Activated CD8-positive, alpha-beta memory T cell treated with anti-CD3 and anti-CD28 coated beads for 48 hours (primary cell): ENCODE data around the gene KRTAP1-3.
"Not testable (repeated sequence)": the region's sequence is repeated elsewhere in the genome, so short reads cannot be mapped to it uniquely, and the experiment has no call there.

ENCODE experiments used
- DNase-seq, 3 experiments: peaks; one replicate each; pipeline ENCODE4 v3.0.0-alpha.2; 2020; ENCODE audit warnings: low read depth in 2 of 3, low spot score in 2 of 3

The KRTAP1-3 gene, protein sequence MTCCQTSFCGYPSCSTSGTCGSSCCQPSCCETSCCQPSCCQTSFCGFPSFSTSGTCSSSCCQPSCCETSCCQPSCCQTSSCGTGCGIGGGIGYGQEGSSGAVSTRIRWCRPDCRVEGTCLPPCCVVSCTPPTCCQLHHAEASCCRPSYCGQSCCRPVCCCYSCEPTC

DNA sequence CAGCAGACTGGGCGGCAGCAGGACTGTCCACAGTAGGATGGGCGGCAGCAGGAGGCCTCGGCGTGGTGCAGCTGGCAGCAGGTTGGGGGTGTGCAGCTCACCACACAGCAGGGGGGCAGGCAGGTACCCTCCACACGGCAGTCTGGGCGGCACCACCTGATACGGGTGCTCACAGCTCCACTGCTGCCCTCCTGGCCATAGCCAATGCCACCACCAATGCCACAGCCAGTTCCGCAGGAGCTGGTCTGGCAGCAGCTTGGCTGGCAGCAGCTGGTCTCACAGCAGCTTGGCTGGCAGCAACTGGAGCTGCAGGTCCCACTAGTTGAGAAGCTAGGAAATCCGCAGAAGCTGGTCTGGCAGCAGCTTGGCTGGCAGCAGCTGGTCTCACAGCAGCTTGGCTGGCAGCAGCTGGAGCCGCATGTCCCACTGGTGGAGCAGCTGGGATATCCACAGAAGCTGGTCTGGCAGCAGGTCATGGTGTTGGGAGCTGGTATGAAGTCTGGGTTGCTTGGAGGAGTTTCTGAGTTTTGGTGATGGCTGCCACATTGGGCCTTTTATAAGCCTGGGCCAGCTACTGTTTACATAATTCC is at the start of gene KRTAP1-3:
Gene KRTAP1-3, minus strand, starts transcription at position 529 of the 590 bp plus-strand sequence. Its CDS starts 53 bp downstream, at position 476.
- DNase-seq: not testable (repeated sequence)

DNA sequence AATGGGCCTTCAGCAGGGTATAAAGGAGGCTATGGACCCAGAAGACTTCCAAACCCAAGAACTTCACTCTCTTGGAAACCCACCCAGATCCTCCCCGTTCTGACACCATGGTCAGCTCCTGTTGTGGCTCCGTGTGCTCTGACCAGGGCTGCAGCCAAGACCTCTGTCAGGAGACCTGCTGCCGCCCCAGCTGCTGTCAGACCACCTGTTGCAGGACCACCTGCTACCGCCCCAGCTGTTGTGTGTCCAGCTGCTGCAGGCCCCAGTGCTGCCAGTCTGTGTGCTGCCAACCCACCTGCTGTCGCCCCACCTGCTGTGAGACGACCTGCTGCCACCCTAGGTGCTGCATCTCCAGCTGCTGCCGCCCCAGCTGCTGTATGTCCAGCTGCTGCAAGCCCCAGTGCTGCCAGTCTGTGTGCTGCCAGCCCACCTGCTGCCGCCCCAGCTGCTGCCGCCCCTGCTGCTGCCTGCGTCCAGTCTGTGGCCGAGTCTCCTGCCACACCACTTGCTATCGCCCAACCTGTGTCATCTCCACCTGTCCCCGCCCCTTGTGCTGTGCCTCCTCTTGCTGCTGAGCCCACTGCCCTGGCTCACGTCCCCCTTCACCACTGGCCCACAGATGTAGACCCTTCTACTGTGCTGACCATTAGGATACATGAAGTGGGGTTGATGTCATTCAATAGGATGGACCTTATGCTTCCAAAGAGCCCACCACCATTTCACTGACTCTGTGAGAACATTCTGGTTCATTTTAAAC is 49.6 kb upstream of the KRTAP1-3 start, which contains the start of gene KRTAP4-7:
Gene KRTAP4-7, plus strand, starts transcription at position 51 of the 757 bp plus-strand sequence. Its CDS starts 57 bp downstream, at position 108.
- not testable (repeated sequence) for DNase-seq

DNA sequence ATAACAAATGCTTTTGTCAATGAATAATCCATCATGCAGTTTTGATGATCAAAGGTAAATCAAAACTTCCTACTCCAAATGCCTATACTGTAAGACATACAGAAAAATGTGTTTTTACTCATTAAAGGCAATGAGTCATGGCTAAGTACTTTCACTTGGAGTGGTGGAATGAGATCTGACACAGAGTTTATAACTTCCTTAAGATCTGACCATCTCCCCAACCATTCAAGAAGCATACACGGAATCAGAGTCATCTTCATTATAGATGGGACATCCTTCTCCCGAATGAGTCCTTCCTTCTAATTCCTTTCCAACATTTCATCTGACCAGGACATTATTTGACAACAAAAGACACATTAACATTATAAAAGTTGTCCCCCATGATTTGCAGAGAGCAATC is 48.8 kb upstream of the KRTAP1-3 start:
- DNase-seq: not testable (repeated sequence)

DNA sequence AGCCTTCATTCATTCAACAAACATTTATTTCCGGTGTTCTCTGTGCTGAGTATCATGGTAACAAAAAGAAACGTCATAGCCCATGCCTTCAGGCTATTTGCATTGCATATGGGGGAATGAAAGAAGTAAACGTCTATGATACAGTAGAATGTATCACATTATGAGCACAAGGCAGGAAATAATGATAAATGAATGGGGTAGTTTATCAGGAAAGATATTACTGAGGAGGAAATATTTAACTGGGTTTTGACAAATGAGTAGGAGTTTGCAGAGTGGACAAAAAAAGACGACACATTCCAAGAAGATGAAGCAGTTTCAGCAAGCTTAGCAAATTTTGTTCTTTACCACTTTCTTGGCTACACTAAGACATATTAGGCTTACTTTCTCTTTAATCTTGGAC is 48.0 kb upstream of the KRTAP1-3 start:
- no peak for DNase-seq

DNA sequence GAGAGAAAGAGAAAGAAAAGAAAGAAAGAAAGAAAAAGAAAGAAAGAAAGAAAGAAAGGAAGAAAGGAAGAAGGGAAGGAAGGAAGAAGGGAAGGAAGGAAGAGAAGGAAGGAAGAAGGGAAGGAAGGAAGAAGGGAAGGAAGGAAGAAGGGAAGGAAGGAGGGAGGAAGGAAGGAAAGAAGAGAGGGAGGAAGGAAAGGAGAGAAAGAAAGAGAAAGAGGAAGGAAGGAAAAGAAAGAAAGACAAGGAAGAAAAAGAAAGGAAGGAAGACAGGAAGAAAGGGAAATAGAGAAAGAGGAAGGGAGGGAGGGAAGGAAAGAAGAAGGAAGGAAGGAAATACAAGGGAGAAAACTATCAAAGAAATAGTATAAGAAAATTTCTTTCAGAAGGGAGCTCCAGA is 42.1 kb upstream of the KRTAP1-3 start:
- DNase-seq: no peak

DNA sequence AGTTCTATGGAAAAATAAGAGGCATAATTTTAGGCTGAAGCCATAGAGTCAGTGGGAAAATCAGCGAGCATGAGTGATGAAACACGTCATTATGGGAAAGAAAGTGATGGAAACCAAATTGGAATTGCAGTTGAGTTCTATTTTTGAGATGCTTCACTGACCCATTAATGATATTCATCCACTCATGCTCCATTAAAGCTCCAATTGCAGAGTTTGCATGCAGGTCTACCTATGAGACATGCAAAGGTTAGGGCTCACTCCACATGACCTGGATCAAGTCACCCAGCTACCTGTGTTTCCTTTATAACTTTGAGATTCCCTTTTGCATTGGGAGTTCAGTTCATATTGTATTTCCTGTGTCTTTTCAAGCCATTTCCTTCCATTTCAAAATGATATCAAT is 39.0 kb upstream of the KRTAP1-3 start:
- DNase-seq: no peak

DNA sequence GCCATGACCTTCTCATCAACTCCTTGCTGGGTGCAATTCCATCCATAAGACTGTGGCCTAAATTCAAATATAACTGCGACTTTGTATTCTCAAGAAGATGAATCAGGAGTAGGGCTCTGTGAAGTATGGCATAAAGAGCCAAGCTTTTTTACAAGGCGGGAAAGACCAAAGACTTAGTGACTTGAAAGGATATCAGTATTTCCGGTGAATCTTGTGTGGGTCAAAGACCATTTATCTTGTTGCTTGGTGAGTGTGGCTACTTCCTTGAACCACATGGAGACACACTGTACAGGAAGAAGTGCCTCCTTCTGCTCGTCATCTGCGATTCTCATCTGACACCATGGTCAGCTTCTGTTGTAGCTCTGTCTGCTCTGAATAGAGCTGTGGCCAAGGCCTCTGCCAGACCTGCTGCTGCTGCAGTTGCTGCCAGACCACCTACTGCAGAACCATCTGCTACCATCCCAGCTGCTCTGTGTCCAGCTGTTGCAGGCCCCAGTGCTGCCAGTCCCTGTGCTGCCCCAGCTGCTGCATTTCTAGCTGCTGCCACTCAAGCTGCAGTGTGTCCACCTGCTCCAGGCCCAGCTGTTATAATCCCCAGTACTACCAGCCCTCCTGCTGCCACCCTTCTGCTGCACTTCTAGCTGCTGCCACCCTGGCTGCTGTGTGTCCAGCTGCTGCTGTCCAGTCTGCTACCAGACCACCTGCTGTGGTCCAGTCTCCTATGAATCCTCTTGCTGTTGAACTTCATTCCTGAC is 37.1 kb upstream of the KRTAP1-3 start:
- DNase-seq: no peak

DNA sequence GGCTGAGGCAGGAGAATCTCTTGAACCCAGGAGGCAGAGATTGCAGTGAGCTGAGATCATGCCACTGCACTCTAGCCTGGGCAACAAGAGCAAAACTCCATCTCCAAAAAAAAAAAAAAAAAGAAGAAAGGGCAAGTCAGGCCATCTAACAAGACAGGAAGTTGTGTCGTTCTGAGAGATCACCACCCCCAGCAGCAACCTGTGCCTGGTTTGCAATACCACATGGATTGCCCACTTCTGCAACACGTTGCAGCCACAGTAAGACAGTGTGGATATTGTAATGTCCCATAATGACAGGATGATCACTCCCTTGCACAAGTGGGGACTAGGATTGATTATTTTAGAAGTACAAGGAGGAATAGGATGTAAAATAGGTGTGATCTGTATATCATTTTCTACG is 34.4 kb upstream of the KRTAP1-3 start:
- DNase-seq: no peak

DNA sequence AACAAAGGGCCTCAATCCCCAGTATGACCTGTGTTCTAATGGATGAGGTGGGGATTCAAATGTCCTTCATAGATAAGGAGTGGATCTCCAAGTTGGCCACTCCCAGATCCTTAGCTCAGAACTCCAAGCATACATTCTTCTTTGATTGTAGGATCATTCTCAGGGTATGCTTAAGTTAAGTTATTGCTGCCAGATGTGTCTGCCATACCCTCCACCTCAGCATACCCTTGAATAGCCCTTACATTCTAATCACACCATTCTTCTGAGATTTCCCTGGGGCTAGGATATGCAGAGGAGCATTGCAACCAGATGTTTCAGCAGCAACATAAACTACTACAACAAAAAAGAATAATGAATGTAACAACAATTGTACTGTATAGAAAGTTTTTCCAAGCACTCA is 32.6 kb upstream of the KRTAP1-3 start:
- DNase-seq: no peak

DNA sequence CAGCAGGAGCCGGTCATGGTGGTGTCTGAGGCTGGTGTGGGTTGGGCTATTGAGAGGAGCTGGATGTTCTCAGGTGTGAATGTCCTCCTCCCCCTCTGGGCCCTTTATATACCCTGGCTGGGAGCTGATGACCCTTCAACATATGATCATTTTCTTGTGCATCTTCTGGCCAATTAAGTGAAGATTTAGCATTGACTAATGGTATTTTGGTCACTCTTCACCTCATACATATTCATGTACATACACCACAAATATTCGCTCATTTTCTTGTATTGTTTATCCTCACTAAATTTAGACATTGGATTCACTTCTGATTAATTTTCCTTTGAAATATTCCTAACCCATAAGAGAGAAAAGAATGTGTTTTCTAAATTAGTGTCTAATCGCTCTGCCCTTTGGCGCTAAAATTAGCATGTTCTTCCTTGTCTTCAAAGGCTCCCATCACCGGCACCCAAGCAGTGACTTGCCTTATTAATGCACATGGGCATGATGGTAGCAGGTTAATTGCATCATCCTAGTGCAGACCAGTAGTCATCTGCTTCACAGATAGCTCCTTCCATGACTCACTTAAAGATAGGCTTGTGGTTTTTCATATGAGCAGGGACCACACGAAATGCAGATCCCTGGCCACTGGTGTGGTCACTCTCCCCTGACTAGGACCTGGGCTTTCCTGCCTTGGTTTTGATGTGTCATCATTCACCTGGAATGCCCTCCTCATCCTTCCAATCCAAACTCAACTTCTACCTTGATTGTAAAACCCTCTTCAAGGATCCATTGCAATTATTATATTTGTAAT is 31.4 kb upstream of the KRTAP1-3 start, which contains the start of gene KRTAP2-4:
Gene KRTAP2-4, minus strand, starts transcription at position 51 of the 796 bp plus-strand sequence. Its CDS starts 34 bp downstream, at position 17.
- DNase-seq: no peak

DNA sequence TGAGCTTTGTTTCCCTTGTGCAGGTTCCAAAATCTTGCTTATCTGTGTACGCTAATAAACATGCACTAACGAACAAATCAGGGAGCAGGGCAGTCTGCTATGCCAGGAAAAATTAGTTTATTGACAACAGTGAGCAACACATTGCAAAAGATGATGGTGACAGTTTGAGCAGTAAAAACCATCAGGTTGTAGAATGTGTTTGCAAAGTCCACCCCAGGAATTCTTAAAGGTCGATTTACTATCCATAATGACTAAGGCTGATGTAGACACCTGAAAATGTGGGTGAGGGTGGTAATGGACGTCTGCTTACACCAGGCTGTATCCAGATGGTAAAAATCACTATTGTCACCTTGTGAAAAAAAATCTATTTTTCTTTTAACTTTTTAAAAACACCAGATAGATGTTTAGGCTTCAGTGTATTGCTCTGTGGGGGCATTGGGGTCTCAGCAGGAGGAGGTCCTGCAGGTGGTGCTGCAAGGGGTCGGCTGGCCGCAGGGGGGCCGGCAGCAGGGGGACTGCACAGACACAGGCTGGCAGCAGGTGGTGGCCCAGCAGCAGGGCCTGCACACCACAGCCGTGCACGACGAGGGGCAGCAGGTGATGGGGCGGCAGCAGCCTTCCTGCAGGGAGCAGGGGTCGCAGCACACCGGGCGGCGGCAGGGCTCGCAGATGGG is 30.5 kb upstream of the KRTAP1-3 start:
- not testable (repeated sequence) for DNase-seq

DNA sequence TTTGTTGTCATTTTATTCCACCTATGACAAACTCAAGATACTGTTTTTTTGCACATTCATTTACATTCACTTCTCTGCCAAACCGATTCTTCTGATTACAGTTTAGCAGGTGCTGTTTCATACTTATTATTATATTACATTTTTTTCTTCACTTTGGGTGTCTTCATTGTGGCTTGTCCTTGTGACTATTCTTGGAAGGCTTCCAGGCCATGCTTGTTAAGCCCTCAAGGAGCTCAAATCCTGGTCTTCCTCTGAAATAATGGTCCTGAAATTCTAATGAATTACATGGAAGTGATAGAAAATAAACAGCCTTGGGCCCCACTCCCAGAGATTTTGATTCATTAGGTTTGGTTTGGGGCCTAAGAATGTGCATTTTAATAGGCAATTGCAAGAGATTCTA is 29.6 kb upstream of the KRTAP1-3 start:
- no peak for DNase-seq

DNA sequence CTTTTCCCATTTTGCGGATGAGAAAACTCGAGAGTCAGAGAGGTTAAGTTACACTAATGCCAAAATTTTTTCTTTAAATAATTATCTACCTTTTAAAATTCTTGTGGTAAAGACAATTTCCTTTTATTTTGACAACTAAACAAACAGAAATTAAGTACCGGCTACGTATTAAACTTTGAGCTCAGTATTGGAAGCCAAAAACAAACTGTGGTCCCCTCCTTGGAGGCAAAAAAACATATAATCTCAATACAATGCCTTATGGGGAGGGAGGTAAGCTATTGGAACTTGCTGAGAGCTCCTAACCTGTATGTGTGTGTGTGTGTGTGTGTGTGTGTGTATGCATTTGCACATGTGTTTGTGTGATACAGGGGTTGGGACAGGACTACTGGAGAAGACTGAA is 28.8 kb upstream of the KRTAP1-3 start:
- DNase-seq: no peak

DNA sequence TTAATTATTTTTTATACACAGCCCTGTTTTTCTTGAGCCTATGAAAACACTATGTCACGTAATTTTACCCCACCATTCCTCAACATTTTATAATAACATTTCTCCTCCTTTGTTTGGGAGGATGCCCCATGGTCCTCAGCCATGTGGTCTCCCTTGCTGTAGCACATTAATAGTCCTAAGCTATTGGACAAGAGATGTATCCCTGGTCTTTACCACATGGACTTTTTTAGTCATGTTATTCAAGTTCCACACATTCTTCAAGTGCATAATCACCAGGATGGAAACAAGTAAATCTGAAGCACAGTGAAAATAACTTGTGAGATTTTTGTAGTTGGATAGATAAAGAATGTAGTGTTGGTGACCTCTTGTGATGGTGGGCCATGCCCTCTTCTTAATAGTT is 27.3 kb upstream of the KRTAP1-3 start:
- DNase-seq: no peak

DNA sequence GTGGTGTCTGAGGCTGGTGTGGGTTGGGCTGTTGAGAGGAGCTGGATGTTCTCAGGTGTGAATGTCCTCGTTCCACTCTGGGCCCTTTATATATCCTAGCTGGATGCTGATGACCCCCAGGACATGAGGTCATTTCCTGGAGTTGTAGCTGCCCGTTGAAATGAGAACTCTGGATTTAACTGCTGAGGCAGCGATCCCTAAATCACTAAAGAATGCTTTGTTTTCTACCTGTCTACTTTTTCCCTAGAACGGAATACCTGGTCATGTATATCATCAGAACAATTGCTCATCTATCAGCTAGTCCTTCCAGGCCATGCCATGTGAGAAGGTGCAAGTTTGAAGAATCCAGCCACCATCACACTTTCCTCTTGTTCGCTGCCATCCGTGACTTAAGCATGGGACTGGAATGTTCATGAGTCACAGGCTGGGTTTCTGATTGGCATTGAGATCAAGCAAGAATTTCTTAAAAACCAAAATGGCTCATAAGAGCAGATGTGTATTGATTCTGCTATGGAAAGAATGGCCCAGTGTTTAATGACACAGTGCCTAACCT is 25.5 kb upstream of the KRTAP1-3 start, which contains the start of gene KRTAP2-3:
Gene KRTAP2-3, minus strand, starts transcription at position 63 of the 553 bp plus-strand sequence. CDS start 64 bp downstream, outside the sequence.
- DNase-seq: no peak

DNA sequence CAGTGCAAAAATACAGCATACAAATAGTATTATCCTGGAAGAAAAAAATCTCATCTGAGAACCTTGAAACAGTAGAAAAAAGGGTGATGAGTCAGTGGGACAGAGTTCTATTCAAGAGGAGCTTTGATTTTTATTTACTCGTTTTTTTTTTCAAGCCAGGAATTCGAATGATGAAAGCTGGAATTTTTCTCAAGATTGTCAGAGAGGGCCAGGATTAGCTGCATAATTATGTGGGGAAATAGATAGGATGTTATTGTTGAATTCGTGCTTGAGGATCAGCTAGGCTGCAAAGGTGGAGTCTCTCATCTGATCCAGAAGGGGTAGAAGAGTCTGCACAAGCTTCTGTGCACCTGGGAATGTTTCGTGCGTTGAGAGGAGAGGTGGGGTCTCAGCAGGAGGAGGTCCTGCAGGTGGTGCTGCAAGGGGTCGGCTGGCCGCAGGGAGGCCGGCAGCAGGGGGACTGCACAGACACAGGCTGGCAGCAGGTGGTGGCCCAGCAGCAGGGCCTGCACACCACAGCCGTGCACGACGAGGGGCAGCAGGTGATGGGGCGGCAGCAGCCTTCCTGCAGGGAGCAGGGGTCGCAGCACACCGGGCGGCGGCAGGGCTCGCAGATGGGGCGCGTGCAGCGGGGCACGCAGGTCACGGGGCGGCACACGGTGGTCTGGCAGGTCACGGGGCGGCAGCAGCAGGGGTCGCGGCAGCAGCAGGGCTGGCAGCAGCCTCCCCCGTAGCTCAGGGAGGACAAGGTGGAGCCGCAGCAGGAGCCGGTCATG is 24.8 kb upstream of the KRTAP1-3 start:
- DNase-seq: not testable (repeated sequence)

DNA sequence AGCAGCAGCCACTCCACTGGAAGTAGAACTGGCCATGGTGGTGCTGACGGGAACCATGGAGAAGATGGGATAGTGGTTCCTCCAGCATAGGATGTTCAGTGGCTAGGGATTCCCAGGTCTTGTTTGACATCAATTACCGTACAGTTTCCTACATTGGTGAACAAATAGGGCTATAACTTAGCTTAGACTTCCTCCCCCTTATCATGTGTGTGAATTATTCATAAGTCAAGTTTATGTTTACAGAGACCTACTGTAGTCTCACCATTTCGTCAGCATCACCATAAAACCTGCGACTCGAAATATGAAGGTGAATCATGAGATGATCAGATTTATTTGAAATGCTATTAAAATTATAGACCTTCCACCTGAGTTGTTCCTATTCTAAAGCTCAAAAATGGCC is 24.1 kb upstream of the KRTAP1-3 start:
- DNase-seq: no peak

DNA sequence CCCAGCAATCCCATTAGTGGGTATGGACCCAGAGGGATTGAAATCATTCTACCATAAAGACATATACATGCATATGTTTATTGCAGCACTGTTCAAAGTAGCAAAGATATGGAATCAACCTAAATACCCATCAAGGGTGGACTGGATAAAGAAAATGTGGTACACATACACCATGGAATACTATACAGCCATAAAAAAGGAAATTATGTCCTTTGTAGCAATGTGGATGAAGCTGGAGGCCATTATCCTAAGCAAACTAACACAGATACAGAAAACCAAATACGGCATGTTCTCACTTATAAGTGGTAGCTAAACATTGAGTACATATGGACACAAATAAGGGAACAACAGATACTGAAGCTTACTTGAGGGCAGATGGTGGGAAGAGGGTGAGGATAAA is 22.9 kb upstream of the KRTAP1-3 start:
- DNase-seq: no peak

DNA sequence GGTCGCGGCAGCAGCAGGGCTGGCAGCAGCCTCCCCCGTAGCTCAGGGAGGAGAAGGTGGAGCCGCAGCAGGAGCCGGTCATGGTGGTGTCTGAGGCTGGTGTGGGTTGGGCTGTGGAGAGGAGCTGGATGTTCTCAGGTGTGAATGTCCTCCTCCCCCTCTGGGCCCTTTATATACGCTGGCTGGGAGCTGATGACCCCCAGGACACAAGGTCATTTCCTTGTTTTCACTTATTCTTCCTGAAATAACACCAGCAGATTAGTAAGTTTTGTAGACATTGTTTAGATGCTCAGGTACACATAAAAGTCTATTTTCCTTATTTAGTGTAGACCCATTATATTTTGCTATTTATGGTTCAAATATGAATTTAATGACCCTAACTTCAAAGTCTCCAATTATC is 20.5 kb upstream of the KRTAP1-3 start, which contains the start of gene KRTAP2-2:
Gene KRTAP2-2, minus strand, starts transcription at position 101 of the 400 bp plus-strand sequence. Its CDS starts 19 bp downstream, at position 82.
- not testable (repeated sequence) for DNase-seq
